HL-60 (cell line): ENCODE measurements around the gene ENOSF1.

Experiments used
- CTCF ChIP-seq: IDR thresholded peaks from one replicate; pipeline ENCODE4 v1.5.1; 2011; ENCODE audit warnings: low read length, control low read depth, inconsistent platforms; ENCODE audit not compliant: insufficient read depth
- GABPA ChIP-seq: IDR thresholded peaks from 2 replicates; pipeline ENCODE4 v1.6.1; 2012; ENCODE audit warnings: low read depth
- POLR2AphosphoS5 ChIP-seq: IDR thresholded peaks from 2 replicates; pipeline ENCODE4 v1.6.1; 2012; ENCODE audit warnings: low read depth
- REST ChIP-seq: IDR thresholded peaks from 2 replicates; pipeline ENCODE4 v1.6.1; 2012; ENCODE audit warnings: low read depth; ENCODE audit not compliant: insufficient replicate concordance

GRCh38 chr18:647304-647703 is 65.1 kb downstream of the ENOSF1 start:
- no peak for TF ChIP-seq REST
- TF ChIP-seq CTCF, result no peak
- TF ChIP-seq POLR2AphosphoS5, result no peak
- TF ChIP-seq GABPA, result no peak
